NAMALWA (cell line): ENCODE data around the gene TBX5.

Source experiments
- DNase-seq: peaks from one replicate; pipeline ENCODE4 v3.0.0-alpha.2; 2015; ENCODE audit warnings: low spot score

TBX5 gene

DNA sequence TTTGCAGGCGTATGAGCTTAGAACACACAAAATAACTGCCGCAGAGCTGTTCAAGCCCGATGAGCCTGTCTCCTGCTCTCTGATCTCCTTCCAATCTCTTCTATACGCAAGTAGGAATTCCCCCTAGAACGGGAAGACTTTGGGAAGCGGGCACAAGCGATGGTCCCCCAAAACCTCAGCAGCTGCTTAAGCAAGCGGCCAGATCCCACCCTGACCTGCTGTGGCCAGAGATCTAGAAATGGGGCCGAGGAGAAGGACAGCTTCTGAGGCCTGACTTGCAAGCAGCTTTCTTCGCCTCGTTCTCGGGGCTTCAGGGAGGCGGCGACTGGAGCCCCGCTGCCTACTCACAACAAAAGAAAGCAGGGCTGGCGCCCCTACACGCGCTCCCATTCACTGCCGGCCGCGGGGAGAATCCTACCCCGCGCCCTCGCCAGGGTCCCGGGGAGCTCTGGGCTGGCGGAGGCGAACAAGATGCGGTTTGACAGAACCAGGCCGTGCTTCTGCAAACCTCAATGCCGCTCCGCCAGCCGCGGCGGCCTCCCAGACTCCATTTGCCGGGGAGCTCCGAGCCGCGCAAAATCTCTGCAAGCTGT is 922 bp downstream of the TBX5 start:
- no peak for DNase-seq

DNA sequence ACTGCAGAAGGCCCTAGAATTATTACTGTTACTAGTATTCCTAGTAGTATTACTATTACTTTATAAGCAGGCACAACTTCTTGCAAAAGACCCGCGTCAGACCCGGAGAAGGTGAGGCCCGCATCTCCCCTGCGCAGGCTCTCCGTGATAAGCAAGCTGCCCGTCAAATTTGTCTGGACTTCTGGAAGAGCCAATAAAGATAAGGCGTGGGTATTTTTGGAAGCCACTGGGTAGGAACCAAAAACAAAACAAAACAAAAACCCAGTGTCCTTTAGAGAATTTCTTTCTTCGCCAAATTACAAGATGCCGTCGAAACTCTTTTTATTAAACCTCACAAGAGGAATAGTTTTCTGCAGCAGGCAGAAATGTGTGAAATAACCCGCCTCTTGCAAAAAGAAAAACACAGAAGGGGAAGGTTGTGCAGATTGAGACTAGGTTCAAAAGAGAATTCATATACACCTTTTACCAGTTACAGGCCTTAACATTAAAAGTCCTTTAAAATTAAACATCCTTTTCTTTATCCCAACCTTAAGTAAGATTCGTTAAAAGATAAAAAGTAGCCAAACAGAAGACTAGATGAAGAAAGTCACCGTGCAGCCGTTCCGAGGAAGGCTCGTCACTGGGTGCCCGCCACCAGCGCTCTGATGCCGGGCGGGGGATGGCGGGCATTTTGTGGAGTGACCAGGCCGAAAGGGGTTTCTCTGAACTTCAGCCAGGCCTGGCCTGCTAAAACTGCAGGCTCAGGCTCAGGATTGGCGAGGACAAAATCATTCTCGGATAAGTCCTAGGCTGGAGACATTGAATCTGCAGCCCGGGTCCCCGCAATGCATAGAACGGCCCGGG is 1.6 kb downstream of the TBX5 start:
- DNase-seq, result no peak

- no peak for DNase-seq
Observed at GRCh38 chr12:114403690-114404066, 2.3 kb downstream of the TBX5 start.

- DNase-seq, result no peak
Observed at GRCh38 chr12:114403011-114403689, 2.8 kb downstream of the TBX5 start.

GRCh38 chr12:114402084-114402717 is 3.7 kb downstream of the TBX5 start:
- DNase-seq, result no peak

DNA sequence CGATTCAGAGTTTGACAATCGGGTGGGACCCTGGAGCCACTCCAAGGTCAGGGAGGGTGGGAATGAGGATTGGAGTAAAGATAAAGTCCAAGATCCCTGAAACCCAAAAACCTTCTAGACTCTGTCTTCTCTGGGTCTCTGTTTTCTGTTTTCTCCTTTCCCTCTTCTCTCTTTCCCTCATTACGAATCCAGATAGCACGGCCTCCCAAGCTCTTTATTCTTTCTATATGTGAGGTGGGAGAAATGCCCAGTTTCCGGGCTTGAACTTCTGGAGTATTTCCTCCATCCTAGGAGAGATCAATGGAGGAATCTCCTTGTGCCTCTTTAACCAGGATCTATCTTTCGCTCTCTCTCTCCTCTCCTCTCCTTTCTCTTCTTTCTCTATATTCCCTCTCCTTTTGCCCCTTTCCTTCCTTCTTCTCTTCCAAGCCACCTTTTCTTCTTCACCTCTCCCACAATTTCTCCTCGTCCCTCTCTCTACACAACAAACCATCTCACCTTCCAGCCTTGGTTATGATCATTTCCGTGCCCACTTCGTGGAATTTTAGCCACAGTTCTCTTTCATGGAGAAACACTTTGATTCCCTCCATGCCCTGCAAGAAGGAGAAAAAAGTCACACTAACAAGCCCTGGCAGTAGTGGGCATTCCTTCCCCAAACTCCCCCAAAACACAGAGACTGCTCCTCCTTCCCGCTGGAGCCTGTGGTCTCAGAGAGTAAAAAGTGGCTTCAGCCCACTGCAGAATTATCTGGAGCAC is 4.4 kb downstream of the TBX5 start:
- no peak for DNase-seq

DNA sequence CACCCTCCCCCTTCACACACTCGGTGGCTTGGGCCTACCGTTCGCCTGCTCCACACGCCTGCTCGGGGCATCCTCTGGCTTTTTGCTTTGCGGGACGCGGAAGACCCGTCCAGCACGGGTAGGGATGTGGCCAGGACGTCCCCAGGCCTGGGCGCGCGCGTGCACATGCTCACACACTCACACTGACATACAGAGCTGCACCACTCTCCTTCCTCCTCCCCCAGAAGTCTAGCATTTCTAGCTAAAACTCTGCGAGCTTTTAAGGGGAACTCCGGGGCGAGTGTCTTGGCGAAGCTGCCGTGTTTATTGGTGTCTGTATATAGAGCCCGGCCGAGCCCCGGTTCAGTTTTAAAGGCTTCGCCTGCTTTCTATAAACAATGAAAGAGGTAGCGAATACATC is 5.0 kb downstream of the TBX5 start:
- DNase-seq, result no peak

DNA sequence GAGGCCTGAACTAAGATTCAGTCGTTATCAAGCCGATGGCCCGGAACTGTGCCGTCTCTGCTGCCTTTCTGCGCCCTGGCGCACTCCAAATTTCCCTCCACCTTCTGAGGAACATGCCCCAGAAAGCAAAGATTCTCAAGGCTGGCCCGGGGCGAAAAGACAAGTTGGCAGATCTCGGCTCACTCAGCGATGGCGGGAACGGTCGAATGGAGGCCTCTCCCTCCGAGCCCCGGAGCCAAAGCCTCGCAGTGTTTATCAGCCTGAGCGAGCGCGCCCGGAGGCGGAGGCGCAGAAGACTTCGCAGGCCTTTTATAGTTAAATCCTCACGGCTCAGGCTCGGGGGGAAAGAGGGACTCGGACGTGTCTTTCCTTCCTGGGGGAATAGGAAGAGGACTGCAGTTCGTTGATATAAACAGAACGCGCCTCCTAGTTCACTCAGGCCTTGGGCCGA is 5.6 kb downstream of the TBX5 start:
- no peak for DNase-seq

GRCh38 chr12:114399664-114400211 is 6.2 kb downstream of the TBX5 start:
- no peak for DNase-seq

DNA sequence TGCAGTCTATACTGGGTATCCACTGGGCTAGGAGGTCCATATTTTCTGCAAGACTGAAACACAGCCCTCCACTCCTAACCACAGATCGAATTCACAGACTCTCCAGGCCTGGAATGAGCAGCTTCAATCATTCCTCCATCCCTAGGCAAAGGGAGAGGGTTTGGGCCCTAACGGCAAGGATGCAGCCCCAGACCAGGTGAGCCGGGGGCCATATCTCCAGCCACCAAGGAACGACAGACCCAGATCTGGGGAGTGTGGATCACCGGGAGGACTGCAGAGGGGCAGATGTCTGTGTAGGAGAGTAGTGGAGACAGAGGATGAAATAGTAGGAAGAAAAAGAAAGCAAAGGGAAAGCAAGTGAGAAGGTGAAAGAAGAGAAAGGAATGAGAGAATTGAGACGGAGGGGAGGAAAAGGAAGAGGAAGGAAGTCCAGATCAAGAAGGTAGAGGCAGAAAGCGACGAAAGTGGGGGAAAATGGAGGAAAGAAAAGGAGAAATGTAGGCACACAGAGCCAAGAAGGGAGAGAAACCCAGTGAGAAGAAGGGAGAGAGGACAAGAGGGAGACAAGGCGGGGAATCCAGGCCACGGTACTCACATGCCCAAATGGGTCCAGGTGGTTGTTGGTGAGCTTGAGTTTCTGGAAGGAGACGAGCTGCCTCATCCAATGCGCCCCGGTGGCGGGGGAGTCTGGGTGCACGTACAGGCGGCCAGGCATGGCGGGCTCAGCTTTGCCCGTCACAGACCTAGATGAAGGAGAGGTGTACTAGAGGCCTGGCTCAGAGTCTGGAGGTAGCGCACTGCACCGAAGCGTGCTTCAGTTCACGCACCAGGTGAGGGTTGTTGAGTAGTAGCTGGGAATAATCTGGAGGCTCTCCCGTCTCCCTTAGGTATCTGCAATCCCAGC is 7.7 kb downstream of the TBX5 start:
- DNase-seq, result no peak

- DNase-seq, result no peak
Observed at GRCh38 chr12:114396869-114397719, 8.8 kb downstream of the TBX5 start.

- no peak for DNase-seq
Observed at GRCh38 chr12:114396153-114396868, 9.6 kb downstream of the TBX5 start.

DNA sequence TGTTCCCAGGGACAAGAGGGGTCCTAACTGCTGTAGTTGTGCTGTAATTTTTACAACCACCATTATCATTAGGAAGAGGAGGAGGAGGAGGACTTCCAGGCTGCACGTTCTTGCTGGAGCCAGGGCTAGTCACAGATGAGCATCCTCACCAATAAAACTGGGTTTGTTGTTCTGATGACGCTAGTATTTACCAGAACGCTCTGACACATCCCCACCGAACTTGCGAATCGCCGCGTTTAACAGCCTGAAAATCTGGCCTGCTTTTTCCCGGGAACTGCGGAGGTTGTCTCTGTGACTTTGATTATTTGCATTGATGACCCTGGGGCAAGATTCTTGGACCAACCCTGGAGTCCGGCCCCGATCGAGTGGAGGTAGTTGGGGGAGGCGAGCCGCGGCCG is 10.2 kb downstream of the TBX5 start:
- DNase-seq, result no peak

DNA sequence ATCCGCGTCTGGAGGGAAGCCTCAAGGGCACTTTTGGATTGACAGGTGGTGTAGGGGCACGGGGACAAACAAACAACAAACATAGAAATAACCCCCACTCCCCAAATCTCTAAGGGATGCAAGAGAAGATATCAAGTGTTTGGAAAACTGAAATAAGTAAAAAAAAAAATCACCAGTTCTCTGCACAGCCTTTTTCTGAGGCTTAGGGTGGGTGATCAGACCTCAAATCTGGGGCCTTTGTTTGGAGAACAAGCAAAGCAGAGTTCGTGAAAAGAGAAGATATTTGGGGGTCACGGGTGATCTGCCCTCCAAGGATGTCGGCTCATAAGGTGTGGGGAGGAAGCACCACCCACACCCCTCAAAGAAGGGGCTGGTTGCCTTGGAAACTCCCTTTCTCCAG is 10.7 kb downstream of the TBX5 start:
- no peak for DNase-seq

- DNase-seq, result no peak
Observed at GRCh38 chr12:114393569-114393968, 12.4 kb downstream of the TBX5 start.

GRCh38 chr12:114392909-114393308 is 13.0 kb downstream of the TBX5 start:
- no peak for DNase-seq

- no peak for DNase-seq
Observed at GRCh38 chr12:114391088-114391487, 14.9 kb downstream of the TBX5 start.

GRCh38 chr12:114384739-114385138 is 21.2 kb downstream of the TBX5 start:
- no peak for DNase-seq

DNA sequence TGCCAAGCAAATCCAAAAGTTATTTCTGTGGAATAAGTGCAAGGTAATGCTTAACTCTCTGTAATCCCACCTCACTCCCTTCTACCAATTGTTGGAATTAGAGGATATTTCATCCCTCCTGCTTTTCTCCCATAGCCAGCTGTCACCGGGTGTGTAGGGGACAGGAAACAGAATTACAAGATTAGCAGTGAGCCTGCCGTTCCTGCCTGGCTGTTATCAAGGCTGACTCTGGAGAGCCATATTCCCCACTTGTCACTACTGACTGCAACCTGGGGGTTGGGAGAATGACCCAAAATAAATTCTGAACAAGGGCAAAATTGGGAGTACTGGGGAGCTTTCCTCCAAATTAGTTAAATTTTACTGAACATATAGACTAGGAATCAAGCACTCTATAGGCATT is 24.8 kb downstream of the TBX5 start:
- DNase-seq, result no peak
